Measurements from ENCODE around the gene USP36. TPM values are rescaled to one million over a fixed set of nuclear protein-coding genes. Genes with fewer than 3 reads are reported as not detected.

Gene USP36
- total RNA-seq, 2 experiments from 2014 or later: 47.2 to 144 TPM

DNA sequence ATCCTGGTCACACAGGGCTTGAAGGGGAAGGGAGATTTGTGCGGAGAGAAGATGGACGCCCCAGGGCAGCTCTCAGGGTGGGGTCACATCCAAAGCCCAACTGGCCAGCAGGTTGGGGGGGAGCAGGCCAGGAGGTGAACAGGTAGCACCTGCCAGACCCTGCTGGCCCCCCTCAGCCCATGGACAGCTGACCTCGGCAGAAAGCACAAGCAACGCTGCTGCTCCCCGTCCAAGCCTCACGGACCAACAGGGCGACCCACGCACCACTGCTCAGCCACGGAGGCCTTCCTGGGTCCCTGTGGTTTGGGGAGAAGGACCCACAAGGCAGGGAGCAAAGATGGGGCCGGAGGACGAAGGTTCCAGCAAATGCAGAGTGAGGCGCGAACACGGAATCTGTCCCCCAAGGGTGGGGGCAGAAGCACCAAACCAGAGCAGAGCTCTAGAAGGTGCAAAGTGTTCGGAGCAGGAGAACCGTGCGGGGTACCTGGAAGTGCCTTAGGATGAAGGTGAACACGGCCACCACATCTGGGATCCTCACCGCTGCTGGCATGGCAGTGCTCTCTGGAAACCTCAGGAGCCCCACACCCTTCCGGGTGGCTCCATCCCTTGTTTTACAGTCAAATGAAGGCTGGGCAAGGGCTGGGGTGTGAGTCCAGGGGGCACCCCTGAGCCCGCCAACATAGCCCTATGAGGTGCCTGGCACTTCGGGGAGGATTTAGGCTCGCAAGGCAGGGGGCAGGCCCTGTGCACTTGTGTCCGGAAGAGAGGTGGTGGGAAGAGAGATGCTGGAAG, 44.5 kb upstream of the USP36 start:
- H3K4me2 ChIP-seq (ENCODE audit: low read length): no peak overlapping the region
- intact Hi-C loops (cut with micrococcal nuclease; ENCODE audit: unreplicated experiment): no loop called here
- no peak overlapping the region for H3K4me3 ChIP-seq (ENCODE audit: low read depth, low read length, poor library complexity, severe bottlenecking)
- peaks cover 12% of the 10 kb centered on the region for H3K4me1 ChIP-seq (ENCODE audit: insufficient read depth, low read length, poor library complexity, severe bottlenecking)
- CTCF ChIA-PET (ENCODE audit: unreplicated experiment): interaction anchor here (0.5 kb wide), 1 partner anchor 20 kb away, joined by 3 read pairs; no protein-coding TSS in a partner anchor
- H3K79me2 ChIP-seq (ENCODE audit: insufficient read depth, low read depth, low read length): no peaks in the 10 kb centered on the region
- no peaks in the 10 kb centered on the region for H3K9me3 ChIP-seq (ENCODE audit: low read length)
- no peak overlapping the region for H2AFZ ChIP-seq (ENCODE audit: low read length)
- H3K36me3 ChIP-seq (ENCODE audit: insufficient read depth, low read length): no peaks in the 10 kb centered on the region
- DNase-seq (ENCODE audit: low spot score): no peak
- TF ChIP-seq, protein P1, sequence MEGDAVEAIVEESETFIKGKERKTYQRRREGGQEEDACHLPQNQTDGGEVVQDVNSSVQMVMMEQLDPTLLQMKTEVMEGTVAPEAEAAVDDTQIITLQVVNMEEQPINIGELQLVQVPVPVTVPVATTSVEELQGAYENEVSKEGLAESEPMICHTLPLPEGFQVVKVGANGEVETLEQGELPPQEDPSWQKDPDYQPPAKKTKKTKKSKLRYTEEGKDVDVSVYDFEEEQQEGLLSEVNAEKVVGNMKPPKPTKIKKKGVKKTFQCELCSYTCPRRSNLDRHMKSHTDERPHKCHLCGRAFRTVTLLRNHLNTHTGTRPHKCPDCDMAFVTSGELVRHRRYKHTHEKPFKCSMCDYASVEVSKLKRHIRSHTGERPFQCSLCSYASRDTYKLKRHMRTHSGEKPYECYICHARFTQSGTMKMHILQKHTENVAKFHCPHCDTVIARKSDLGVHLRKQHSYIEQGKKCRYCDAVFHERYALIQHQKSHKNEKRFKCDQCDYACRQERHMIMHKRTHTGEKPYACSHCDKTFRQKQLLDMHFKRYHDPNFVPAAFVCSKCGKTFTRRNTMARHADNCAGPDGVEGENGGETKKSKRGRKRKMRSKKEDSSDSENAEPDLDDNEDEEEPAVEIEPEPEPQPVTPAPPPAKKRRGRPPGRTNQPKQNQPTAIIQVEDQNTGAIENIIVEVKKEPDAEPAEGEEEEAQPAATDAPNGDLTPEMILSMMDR (conservative IDR thresholded peaks at IDR 0.05; ENCODE audit: low read length): no peak
- TF ChIP-seq EZH2phosphoT487 (IDR thresholded peaks at IDR 0.05; ENCODE audit: borderline replicate concordance, low read depth, low read length): no peak
- H3K9me2 ChIP-seq (ENCODE audit: insufficient read depth, low read length): no peaks in the 10 kb centered on the region
- POLR2A ChIA-PET: no interaction called here
- no TSS peak for BruUV-seq (replicated peaks)
- no peak overlapping the region for H3K27ac ChIP-seq (ENCODE audit: low read depth, low read length, poor library complexity, severe bottlenecking)
- H4K20me1 ChIP-seq (ENCODE audit: insufficient read depth, low read length): no peaks in the 10 kb centered on the region

DNA sequence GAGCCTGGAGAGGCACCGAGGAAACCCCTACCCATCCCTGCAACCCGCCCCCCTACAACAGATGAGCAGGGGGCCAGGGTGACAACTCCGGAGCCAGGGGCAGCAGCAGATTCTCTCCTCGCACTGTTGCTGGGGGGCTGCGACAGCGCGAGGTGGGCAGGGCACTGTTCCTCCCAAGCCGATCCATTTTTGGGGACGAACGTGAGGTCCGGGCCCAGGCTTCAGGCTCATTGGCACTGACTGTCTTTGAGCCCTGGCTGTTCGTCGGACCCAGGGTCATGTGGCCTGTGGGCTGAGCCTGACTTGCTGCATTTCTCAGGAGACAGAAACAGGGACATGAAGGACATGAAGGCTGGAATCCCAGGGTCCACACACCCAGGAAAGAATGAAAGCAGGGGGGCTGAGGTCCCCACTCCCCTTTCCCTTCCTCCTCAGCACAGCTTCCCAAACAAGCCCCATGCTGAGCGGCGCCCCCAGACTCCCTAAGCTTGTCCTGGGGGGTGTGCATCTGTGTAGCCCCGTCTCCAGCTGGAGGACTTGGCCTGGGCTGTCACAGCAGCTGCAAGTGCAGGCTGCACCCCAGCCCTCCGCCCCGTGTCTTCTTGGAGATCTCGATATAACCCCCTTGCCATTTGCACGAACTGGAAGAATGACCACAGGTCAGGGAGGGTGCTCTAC, 43.7 kb upstream of the USP36 start:
- intact Hi-C loops (cut with micrococcal nuclease; ENCODE audit: unreplicated experiment): no loop called here
- BruUV-seq (replicated peaks): no TSS peak
- Histone ChIP-seq H3K9me3 (ENCODE audit: low read length) (no peaks in the 10 kb centered on the region), H2AFZ (ENCODE audit: low read length) (no peak overlapping the region), H3K4me3 (ENCODE audit: low read depth, low read length, poor library complexity, severe bottlenecking) (no peak overlapping the region), H3K4me1 (ENCODE audit: insufficient read depth, low read length, poor library complexity, severe bottlenecking) (peaks cover 5% of the 10 kb centered on the region), H3K27ac (ENCODE audit: low read depth, low read length, poor library complexity, severe bottlenecking) (no peak overlapping the region), H3K9me2 (ENCODE audit: insufficient read depth, low read length) (no peaks in the 10 kb centered on the region), H3K36me3 (ENCODE audit: insufficient read depth, low read length) (no peaks in the 10 kb centered on the region), H3K79me2 (ENCODE audit: insufficient read depth, low read depth, low read length) (no peaks in the 10 kb centered on the region), H3K4me2 (ENCODE audit: low read length) (no peak overlapping the region), H4K20me1 (ENCODE audit: insufficient read depth, low read length) (no peaks in the 10 kb centered on the region)
- POLR2A ChIA-PET: no interaction called here
- DNase-seq (ENCODE audit: low spot score): no peak
- CTCF ChIA-PET (ENCODE audit: unreplicated experiment): no interaction called here
- no peak for TF ChIP-seq EZH2phosphoT487 (IDR thresholded peaks at IDR 0.05; ENCODE audit: borderline replicate concordance, low read depth, low read length)
- TF ChIP-seq, protein P1 (conservative IDR thresholded peaks at IDR 0.05; ENCODE audit: low read length): no peak

Data from OCI-LY7 (cell line).